Neural progenitor cell (in vitro differentiated cells): ENCODE data around the gene BRIX1. TPM values are rescaled to one million over a fixed set of nuclear protein-coding genes. Genes with fewer than 3 reads are reported as not detected.
A peak's percentile ranks its signal among the peaks of the same experiment; 100 is the strongest.

Experiments
- DNase-seq: peaks from one replicate; pipeline ENCODE4 v3.0.0-alpha.2; 2016; ENCODE audit warnings: low spot score
- H2AFZ ChIP-seq: fragments of 200-600 bp; sonication (generic); replicated peaks from 2 replicates; pipeline ENCODE4 v1.6.1; 2016; ENCODE audit warnings: antibody characterized with exemption
- H3F3A ChIP-seq: fragments of 200-600 bp; sonication (generic); 2 replicates; pipeline ENCODE4 v1.6.1; 2016; ENCODE audit warnings: antibody characterized with exemption, low read depth
- H3K27ac ChIP-seq: fragments of 200-600 bp; sonication (generic); 2 replicates; pipeline ENCODE4 v1.5.1; 2016; ENCODE audit warnings: mild to moderate bottlenecking
- H3K27me3 ChIP-seq: fragments of 200-600 bp; sonication (generic); 2 replicates; pipeline ENCODE4 v1.6.1; 2016; ENCODE audit warnings: mild to moderate bottlenecking, moderate library complexity
- H3K36me3 ChIP-seq: fragments of 200-600 bp; sonication (generic); 2 replicates; pipeline ENCODE4 v1.5.1; 2016
- H3K4me1 ChIP-seq: fragments of 200-600 bp; sonication (generic); 2 replicates; pipeline ENCODE4 v1.6.1; 2016; ENCODE audit warnings: mixed run types
- H3K4me2 ChIP-seq: fragments of 200-600 bp; sonication (generic); 2 replicates; pipeline ENCODE4 v1.6.1; 2016
- H3K4me3 ChIP-seq: fragments of 200-600 bp; sonication (generic); 2 replicates; pipeline ENCODE4 v1.5.1; 2016
- H3K79me2 ChIP-seq: fragments of 200-600 bp; sonication (generic); 2 replicates; pipeline ENCODE4 v1.6.1; 2016; ENCODE audit warnings: low read depth
- H3K9ac ChIP-seq: fragments of 200-600 bp; sonication (generic); 2 replicates; pipeline ENCODE4 v1.6.1; 2016
- H3K9me3 ChIP-seq: fragments of 200-600 bp; sonication (generic); 2 replicates; pipeline ENCODE4 v1.5.1; 2016; ENCODE audit warnings: low read depth
- H4K20me1 ChIP-seq: fragments of 200-600 bp; sonication (generic); 2 replicates; pipeline ENCODE4 v1.6.1; 2016; ENCODE audit warnings: low read depth
- H3K27ac Mint-ChIP-seq: 3 replicates; pipeline ENCODE4 v1.8.0; 2021; ENCODE audit warnings: mixed read lengths
- H3K27me3 Mint-ChIP-seq: 2 replicates; pipeline ENCODE4 v1.8.0; 2022; ENCODE audit warnings: low read depth, mild to moderate bottlenecking, inconsistent platforms, moderate library complexity, mixed read lengths; ENCODE audit not compliant: insufficient read depth
- H3K36me3 Mint-ChIP-seq: 3 replicates; pipeline ENCODE4 v1.8.0; 2021; ENCODE audit warnings: mixed read lengths
- H3K4me1 Mint-ChIP-seq: 3 replicates; pipeline ENCODE4 v1.8.0; 2021; ENCODE audit warnings: mixed read lengths
- H3K4me3 Mint-ChIP-seq: 3 replicates; pipeline ENCODE4 v1.8.0; 2021; ENCODE audit warnings: mild to moderate bottlenecking, moderate library complexity, mixed read lengths
- H3K9me3 Mint-ChIP-seq: 3 replicates; pipeline ENCODE4 v1.8.0; 2020; ENCODE audit warnings: mixed read lengths
- CTCF ChIP-seq: fragments of 200-600 bp; sonication (generic); IDR thresholded peaks from 2 replicates; pipeline ENCODE4 v1.5.1; 2017; ENCODE audit warnings: antibody characterized with exemption, mild to moderate bottlenecking
- EZH2 ChIP-seq: fragments of 200-600 bp; sonication (generic); IDR thresholded peaks from 2 replicates; pipeline ENCODE4 v1.6.1; 2017; ENCODE audit warnings: antibody characterized with exemption, mild to moderate bottlenecking, moderate library complexity
- EZH2phosphoT487 ChIP-seq: fragments of 200-600 bp; sonication (generic); IDR thresholded peaks from 2 replicates; pipeline ENCODE4 v1.6.1; 2017; ENCODE audit warnings: antibody characterized with exemption
- total RNA-seq: library from RNA; depleted of rRNA; stranded (reverse); fragments of >200 nt; gene quantifications from 2 replicates; pipeline ENCODE4 v1.2.3, GENCODE V29; 2015; ENCODE audit warnings: low replicate concordance

The BRIX1 gene
- total RNA-seq, 1 donor from 2014 or later: 61.2 TPM

- Mint-ChIP-seq H3K27me3 (no peaks in the 10 kb centered on the region), H3K27ac (no peak overlapping the region), H3K9me3 (no peaks in the 10 kb centered on the region), H3K4me1 (no peaks in the 10 kb centered on the region), H3K36me3 (peaks cover 6% of the 10 kb centered on the region), H3K4me3 (no peak overlapping the region)
- Histone ChIP-seq H4K20me1 (no peaks in the 10 kb centered on the region), H3K4me1 (no peaks in the 10 kb centered on the region), H3K4me3 (no peak overlapping the region), H3K9me3 (no peaks in the 10 kb centered on the region), H3F3A (no peaks in the 10 kb centered on the region), H3K36me3 (peaks cover 6% of the 10 kb centered on the region), H3K79me2 (no peaks in the 10 kb centered on the region), H3K9ac (no peak overlapping the region), H3K27ac (no peak overlapping the region), H3K27me3 (no peaks in the 10 kb centered on the region), H2AFZ (no peak overlapping the region), H3K4me2 (no peak overlapping the region)
- no peak for DNase-seq
- TF ChIP-seq EZH2phosphoT487: no peak
- TF ChIP-seq CTCF: peak; percentile 59
- TF ChIP-seq EZH2: no peak
Observed at GRCh38 chr5:34905564-34905963, 9.9 kb upstream of the BRIX1 start.

GRCh38 chr5:34913072-34913471 is 2.4 kb upstream of the BRIX1 start:
- Mint-ChIP-seq H3K4me3 (no peak overlapping the region), H3K36me3 (peaks cover 15% of the 10 kb centered on the region), H3K27ac (no peak overlapping the region), H3K27me3 (peaks cover 5% of the 10 kb centered on the region), H3K4me1 (peaks cover 21% of the 10 kb centered on the region), H3K9me3 (no peaks in the 10 kb centered on the region)
- peaks cover 8% of the 10 kb centered on the region for H3F3A ChIP-seq
- H3K27me3 ChIP-seq: no peaks in the 10 kb centered on the region
- H4K20me1 ChIP-seq: no peaks in the 10 kb centered on the region
- peak overlapping the region; percentile 81 for H3K4me3 ChIP-seq
- no peak overlapping the region for H2AFZ ChIP-seq
- H3K36me3 ChIP-seq: peaks cover 19% of the 10 kb centered on the region
- H3K79me2 ChIP-seq: peaks cover 63% of the 10 kb centered on the region
- DNase-seq: no peak
- no peak overlapping the region for H3K27ac ChIP-seq
- TF ChIP-seq EZH2phosphoT487 (no peak), CTCF (no peak), EZH2 (no peak)
- H3K4me1 ChIP-seq: peaks cover 17% of the 10 kb centered on the region
- H3K9ac ChIP-seq: no peak overlapping the region
- no peaks in the 10 kb centered on the region for H3K9me3 ChIP-seq
- peak overlapping the region; percentile 93 for H3K4me2 ChIP-seq

- Histone ChIP-seq H3K9ac (peak overlapping the region; percentile 61), H3F3A (peaks cover 8% of the 10 kb centered on the region), H3K27ac (peak overlapping the region; percentile 87), H3K4me3 (peak overlapping the region; percentile 81), H3K9me3 (no peaks in the 10 kb centered on the region), H3K4me1 (peaks cover 17% of the 10 kb centered on the region), H2AFZ (peak overlapping the region; percentile 94), H3K27me3 (no peaks in the 10 kb centered on the region), H3K36me3 (peaks cover 18% of the 10 kb centered on the region), H4K20me1 (peaks cover 4% of the 10 kb centered on the region), H3K4me2 (peak overlapping the region; percentile 93), H3K79me2 (peaks cover 79% of the 10 kb centered on the region)
- Mint-ChIP-seq H3K9me3 (no peaks in the 10 kb centered on the region), H3K36me3 (peaks cover 12% of the 10 kb centered on the region), H3K4me3 (no peak overlapping the region), H3K27ac (no peak overlapping the region), H3K27me3 (peaks cover 5% of the 10 kb centered on the region), H3K4me1 (peaks cover 21% of the 10 kb centered on the region)
- TF ChIP-seq CTCF: no peak
- no peak for TF ChIP-seq EZH2phosphoT487
- no peak for TF ChIP-seq EZH2
- DNase-seq: no peak
Observed at GRCh38 chr5:34914671-34915138, 806 bp upstream of the BRIX1 start.
